ENCODE data around the gene C20orf144.

C20orf144 gene

GRCh38 chr20:33677991-33678702, 16.0 kb downstream of the C20orf144 start:
- no peak for DNase-seq

GRCh38 chr20:33679758-33680485, 17.8 kb downstream of the C20orf144 start:
- no peak for DNase-seq

GRCh38 chr20:33680686-33681085, 18.6 kb downstream of the C20orf144 start:
- DNase-seq = no peak

- no peak for DNase-seq
These were observed 19.2 kb downstream of the C20orf144 start for GRCh38 chr20:33681288-33681687.

GRCh38 chr20:33681728-33682353, 19.7 kb downstream of the C20orf144 start:
- DNase-seq = no peak

GRCh38 chr20:33684533-33685327, 22.6 kb downstream of the C20orf144 start:
- DNase-seq = no peak

GRCh38 chr20:33685328-33686099, 23.4 kb downstream of the C20orf144 start:
- DNase-seq = peak; percentile 71

GRCh38 chr20:33686100-33686983, 24.2 kb downstream of the C20orf144 start, which contains the start of gene E2F1:
Gene E2F1 (minus strand): TSS chr20:33686385. CDS start chr20:33686264, 121 bp downstream.
- DNase-seq = peak; percentile 98

GRCh38 chr20:33686984-33687366, 24.8 kb downstream of the C20orf144 start:
- DNase-seq = no peak

- DNase-seq = no peak
These were observed 25.3 kb downstream of the C20orf144 start for GRCh38 chr20:33687370-33687915.

- DNase-seq = no peak
These were observed 26.1 kb downstream of the C20orf144 start for GRCh38 chr20:33687993-33688937.

GRCh38 chr20:33688938-33689424, 26.9 kb downstream of the C20orf144 start:
- no peak for DNase-seq

- DNase-seq = no peak
These were observed 27.4 kb downstream of the C20orf144 start for GRCh38 chr20:33689493-33689892.

- DNase-seq = peak; percentile 66
These were observed 27.8 kb downstream of the C20orf144 start for GRCh38 chr20:33689973-33690372.

GRCh38 chr20:33693289-33693688, 31.2 kb downstream of the C20orf144 start:
- DNase-seq = no peak

GRCh38 chr20:33693741-33694638, 31.9 kb downstream of the C20orf144 start:
- no peak for DNase-seq

GRCh38 chr20:33694639-33695012, 32.5 kb downstream of the C20orf144 start:
- no peak for DNase-seq

GRCh38 chr20:33696448-33696847, 34.3 kb downstream of the C20orf144 start:
- no peak for DNase-seq
